ENCODE results near the gene SIGLEC1.

DNA sequence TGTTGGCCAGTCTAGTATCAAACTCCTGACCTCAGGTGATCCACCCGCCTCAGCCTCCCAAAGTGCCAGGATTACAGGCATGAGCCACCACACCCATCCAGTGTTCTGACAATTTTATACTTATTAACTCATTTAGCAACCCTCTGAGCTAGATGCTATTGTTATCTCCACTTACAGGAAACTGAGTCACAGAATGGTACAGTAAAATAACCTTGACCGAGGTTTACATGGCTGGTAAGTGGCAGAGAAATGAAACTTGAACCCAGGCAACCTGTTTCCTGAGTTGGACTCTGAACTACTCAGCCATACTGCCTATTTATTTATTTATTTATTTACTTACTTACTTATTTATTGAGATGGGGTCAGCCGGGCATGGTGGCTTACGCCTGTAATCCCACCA, 6.6 kb upstream of the SIGLEC1 start:
- TF ChIP-seq, protein P1, sequence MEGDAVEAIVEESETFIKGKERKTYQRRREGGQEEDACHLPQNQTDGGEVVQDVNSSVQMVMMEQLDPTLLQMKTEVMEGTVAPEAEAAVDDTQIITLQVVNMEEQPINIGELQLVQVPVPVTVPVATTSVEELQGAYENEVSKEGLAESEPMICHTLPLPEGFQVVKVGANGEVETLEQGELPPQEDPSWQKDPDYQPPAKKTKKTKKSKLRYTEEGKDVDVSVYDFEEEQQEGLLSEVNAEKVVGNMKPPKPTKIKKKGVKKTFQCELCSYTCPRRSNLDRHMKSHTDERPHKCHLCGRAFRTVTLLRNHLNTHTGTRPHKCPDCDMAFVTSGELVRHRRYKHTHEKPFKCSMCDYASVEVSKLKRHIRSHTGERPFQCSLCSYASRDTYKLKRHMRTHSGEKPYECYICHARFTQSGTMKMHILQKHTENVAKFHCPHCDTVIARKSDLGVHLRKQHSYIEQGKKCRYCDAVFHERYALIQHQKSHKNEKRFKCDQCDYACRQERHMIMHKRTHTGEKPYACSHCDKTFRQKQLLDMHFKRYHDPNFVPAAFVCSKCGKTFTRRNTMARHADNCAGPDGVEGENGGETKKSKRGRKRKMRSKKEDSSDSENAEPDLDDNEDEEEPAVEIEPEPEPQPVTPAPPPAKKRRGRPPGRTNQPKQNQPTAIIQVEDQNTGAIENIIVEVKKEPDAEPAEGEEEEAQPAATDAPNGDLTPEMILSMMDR (IDR thresholded peaks at IDR 0.05 in 2 of 3, conservative IDR thresholded peaks at IDR 0.05 in 1 of 3; ENCODE audit: borderline replicate concordance in 1 of 3, insufficient read depth in 1 of 3, low read depth in 2 of 3, low read length in 2 of 3) = no peak
- TF ChIP-seq POLR2A (IDR thresholded peaks at IDR 0.05; ENCODE audit: borderline replicate concordance, extremely low read depth, insufficient read depth, insufficient read length) (no peak), JUND (IDR thresholded peaks at IDR 0.05) (no peak)
- TF ChIP-seq, protein P2, sequence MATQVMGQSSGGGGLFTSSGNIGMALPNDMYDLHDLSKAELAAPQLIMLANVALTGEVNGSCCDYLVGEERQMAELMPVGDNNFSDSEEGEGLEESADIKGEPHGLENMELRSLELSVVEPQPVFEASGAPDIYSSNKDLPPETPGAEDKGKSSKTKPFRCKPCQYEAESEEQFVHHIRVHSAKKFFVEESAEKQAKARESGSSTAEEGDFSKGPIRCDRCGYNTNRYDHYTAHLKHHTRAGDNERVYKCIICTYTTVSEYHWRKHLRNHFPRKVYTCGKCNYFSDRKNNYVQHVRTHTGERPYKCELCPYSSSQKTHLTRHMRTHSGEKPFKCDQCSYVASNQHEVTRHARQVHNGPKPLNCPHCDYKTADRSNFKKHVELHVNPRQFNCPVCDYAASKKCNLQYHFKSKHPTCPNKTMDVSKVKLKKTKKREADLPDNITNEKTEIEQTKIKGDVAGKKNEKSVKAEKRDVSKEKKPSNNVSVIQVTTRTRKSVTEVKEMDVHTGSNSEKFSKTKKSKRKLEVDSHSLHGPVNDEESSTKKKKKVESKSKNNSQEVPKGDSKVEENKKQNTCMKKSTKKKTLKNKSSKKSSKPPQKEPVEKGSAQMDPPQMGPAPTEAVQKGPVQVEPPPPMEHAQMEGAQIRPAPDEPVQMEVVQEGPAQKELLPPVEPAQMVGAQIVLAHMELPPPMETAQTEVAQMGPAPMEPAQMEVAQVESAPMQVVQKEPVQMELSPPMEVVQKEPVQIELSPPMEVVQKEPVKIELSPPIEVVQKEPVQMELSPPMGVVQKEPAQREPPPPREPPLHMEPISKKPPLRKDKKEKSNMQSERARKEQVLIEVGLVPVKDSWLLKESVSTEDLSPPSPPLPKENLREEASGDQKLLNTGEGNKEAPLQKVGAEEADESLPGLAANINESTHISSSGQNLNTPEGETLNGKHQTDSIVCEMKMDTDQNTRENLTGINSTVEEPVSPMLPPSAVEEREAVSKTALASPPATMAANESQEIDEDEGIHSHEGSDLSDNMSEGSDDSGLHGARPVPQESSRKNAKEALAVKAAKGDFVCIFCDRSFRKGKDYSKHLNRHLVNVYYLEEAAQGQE (IDR thresholded peaks at IDR 0.05; ENCODE audit: low read depth) = no peak
- TF ChIP-seq, protein P3, sequence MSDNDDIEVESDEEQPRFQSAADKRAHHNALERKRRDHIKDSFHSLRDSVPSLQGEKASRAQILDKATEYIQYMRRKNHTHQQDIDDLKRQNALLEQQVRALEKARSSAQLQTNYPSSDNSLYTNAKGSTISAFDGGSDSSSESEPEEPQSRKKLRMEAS (IDR thresholded peaks at IDR 0.05) = no peak
